ENCODE measurements around the gene SOWAHA. TPM values are rescaled to one million over a fixed set of nuclear protein-coding genes. Genes with fewer than 3 reads are reported as not detected.
A peak's percentile ranks its signal among the peaks of the same experiment; 100 is the strongest.

The SOWAHA gene
- polyA plus RNA-seq (2013, experiment 1 of 2; ENCODE audit: insufficient read length) = not detected
- polyA plus RNA-seq (2013, experiment 2 of 2; ENCODE audit: insufficient read length) = 0.02 TPM

GRCh38 chr5:132812781-132813598, at the start of gene SOWAHA:
Gene SOWAHA (plus strand): TSS chr5:132813302. CDS start chr5:132813622, 320 bp downstream.
- DNase-seq = no peak

GRCh38 chr5:132764051-132764450, 49.1 kb upstream of the SOWAHA start:
- no peak for DNase-seq

GRCh38 chr5:132764671-132765238, 48.3 kb upstream of the SOWAHA start:
- no peak for DNase-seq

- no peak for DNase-seq
Measured at GRCh38 chr5:132765311-132766019, 47.6 kb upstream of the SOWAHA start.

GRCh38 chr5:132766020-132766805, 46.9 kb upstream of the SOWAHA start:
- DNase-seq = no peak

GRCh38 chr5:132766806-132767055, 46.4 kb upstream of the SOWAHA start:
- DNase-seq = no peak

GRCh38 chr5:132767150-132767549, 46.0 kb upstream of the SOWAHA start:
- DNase-seq = no peak

GRCh38 chr5:132768485-132768868, 44.6 kb upstream of the SOWAHA start:
- DNase-seq = no peak

- DNase-seq = no peak
Measured at GRCh38 chr5:132770476-132771159, 42.5 kb upstream of the SOWAHA start.

- peak; percentile 52 for DNase-seq
Measured at GRCh38 chr5:132771503-132771998, 41.6 kb upstream of the SOWAHA start.

- DNase-seq = no peak
Measured at GRCh38 chr5:132772291-132773070, 40.6 kb upstream of the SOWAHA start.

GRCh38 chr5:132773114-132773513, 40.0 kb upstream of the SOWAHA start:
- DNase-seq = no peak

GRCh38 chr5:132773601-132774355, 39.3 kb upstream of the SOWAHA start:
- no peak for DNase-seq

GRCh38 chr5:132774406-132774805, 38.7 kb upstream of the SOWAHA start:
- DNase-seq = no peak

- no peak for DNase-seq
Measured at GRCh38 chr5:132774896-132775295, 38.2 kb upstream of the SOWAHA start.

GRCh38 chr5:132775476-132775961, 37.6 kb upstream of the SOWAHA start:
- no peak for DNase-seq

- DNase-seq = peak; percentile 44
Measured at GRCh38 chr5:132776131-132776937, 36.8 kb upstream of the SOWAHA start.

GRCh38 chr5:132776938-132777208, 36.2 kb upstream of the SOWAHA start:
- no peak for DNase-seq

GRCh38 chr5:132777209-132778069, 35.7 kb upstream of the SOWAHA start, which contains the start of gene SEPTIN8:
Gene SEPTIN8 (minus strand): TSS chr5:132777239. CDS start chr5:132777137, 102 bp downstream.
- DNase-seq = peak; percentile 52
